GM19372 (cell line): ENCODE results near the gene GAREM1.
"Not testable (repeated sequence)": the region's sequence is repeated elsewhere in the genome, so short reads cannot be mapped to it uniquely, and the experiment has no call there.

Experiments used
- ATAC-seq: cut with Tn5 transposase; IDR thresholded peaks from one replicate; pipeline ENCODE4 v1.9.1; 2021; ENCODE audit warnings: mild to moderate bottlenecking, low read depth, moderate library complexity; ENCODE audit not compliant: unreplicated experiment

Gene GAREM1

GRCh38 chr18:32267463-32267862, 203.2 kb downstream of the GAREM1 start:
- no peak for ATAC-seq

GRCh38 chr18:32264401-32264800, 206.3 kb downstream of the GAREM1 start:
- ATAC-seq = no peak

GRCh38 chr18:32262092-32262491, 208.6 kb downstream of the GAREM1 start:
- ATAC-seq = no peak

- ATAC-seq = no peak
These were observed 209.7 kb downstream of the GAREM1 start for GRCh38 chr18:32261003-32261402.

- ATAC-seq = no peak
These were observed 211.1 kb downstream of the GAREM1 start for GRCh38 chr18:32259553-32259952.

GRCh38 chr18:32258558-32259204, 212.0 kb downstream of the GAREM1 start:
- ATAC-seq = no peak

GRCh38 chr18:32258148-32258547, 212.5 kb downstream of the GAREM1 start:
- no peak for ATAC-seq

GRCh38 chr18:32257084-32257785, 213.4 kb downstream of the GAREM1 start:
- ATAC-seq = no peak

GRCh38 chr18:32255570-32255969, 215.1 kb downstream of the GAREM1 start:
- no peak for ATAC-seq

GRCh38 chr18:32252141-32252860, 218.4 kb downstream of the GAREM1 start:
- no peak for ATAC-seq

- no peak for ATAC-seq
These were observed 219.2 kb downstream of the GAREM1 start for GRCh38 chr18:32251466-32251865.

- ATAC-seq = no peak
These were observed 221.3 kb downstream of the GAREM1 start for GRCh38 chr18:32249147-32249929.

GRCh38 chr18:32244881-32245280, 225.8 kb downstream of the GAREM1 start:
- no peak for ATAC-seq

- no peak for ATAC-seq
These were observed 227.3 kb downstream of the GAREM1 start for GRCh38 chr18:32243358-32243757.

GRCh38 chr18:32242395-32242794, 228.3 kb downstream of the GAREM1 start:
- no peak for ATAC-seq

GRCh38 chr18:32238635-32239268, 231.9 kb downstream of the GAREM1 start:
- ATAC-seq = no peak

GRCh38 chr18:32237049-32237448, 233.6 kb downstream of the GAREM1 start:
- no peak for ATAC-seq

GRCh38 chr18:32233348-32233747, 237.3 kb downstream of the GAREM1 start:
- not testable (repeated sequence) for ATAC-seq

- no peak for ATAC-seq
These were observed 251.2 kb downstream of the GAREM1 start for GRCh38 chr18:32219431-32220018.

- no peak for ATAC-seq
These were observed 254.3 kb downstream of the GAREM1 start for GRCh38 chr18:32216390-32216789.
